Esophagus squamous epithelium (tissue), 5 donors: Measurements from ENCODE around the gene RPGR. TPM values are rescaled to one million over a fixed set of nuclear protein-coding genes. Genes with fewer than 3 reads are reported as not detected.

Source experiments
- DNase-seq: peaks from one replicate; lab custom pipeline; 2025; lab: John Stamatoyannopoulos, UW
- H3K27ac ChIP-seq, 4 donors: fragments of 200-600 bp; sonication (generic); one replicate each; pipeline ENCODE4 v1.5.1; 2016 to 2019; ENCODE audit warnings: mild to moderate bottlenecking in 1 of 4
- H3K27me3 ChIP-seq, 4 donors: fragments of 200-600 bp; sonication (generic); 1 replicate in 3 of 4; 2 replicates in 1 of 4; pipeline versions ENCODE4 v1.5.1 to v1.6.0; 2017 to 2021; ENCODE audit warnings: antibody characterized with exemption in 1 of 4
- H3K36me3 ChIP-seq, 3 donors: fragments of 200-600 bp; sonication (generic); one replicate each; pipeline ENCODE4 v1.5.1; 2016 to 2019
- H3K4me1 ChIP-seq, 3 donors: fragments of 200-600 bp; sonication (generic); one replicate each; pipeline ENCODE4 v1.5.1; 2017 to 2019
- H3K4me3 ChIP-seq, 4 donors: fragments of 200-600 bp; sonication (generic); 1 replicate in 3 of 4; 2 replicates in 1 of 4; pipeline ENCODE4 v1.5.1; 2016 to 2019; ENCODE audit warnings: mild to moderate bottlenecking in 2 of 4, moderate library complexity in 1 of 4
- H3K9me3 ChIP-seq, 3 donors: fragments of 200-600 bp; sonication (generic); one replicate each; pipeline ENCODE4 v1.5.1; 2016 to 2019
- POLR2A ChIP-seq, 4 donors: fragments of 450-650 bp; IDR thresholded peaks; one replicate each; pipeline ENCODE4 v1.6.1; 2017; ENCODE audit warnings: antibody characterized with exemption in 4 of 4, mild to moderate bottlenecking in 4 of 4, moderate library complexity in 3 of 4
- WGBS, 2 donors: methylation state at CpG; one replicate each; pipeline ENCODE4 v1.1.5; 2018; 5-methylcytosine and 5-hydroxymethylcytosine counted together
- intact Hi-C: fragments of 100-400 bp; cut with DNase I; formaldehyde crosslinking; loops from one replicate; pipeline ENCODE4 v1.15.0; 2022
- total RNA-seq, 4 donors: library from RNA; depleted of rRNA; stranded (reverse); fragments of >200 nt; gene quantifications; one replicate each; pipeline ENCODE4 v1.1.0, GENCODE V29; 2016
- TF ChIP-seq, protein P1 (sequence below), 6 experiments: fragments of 450-650 bp in 4 of 6; fragments of 200-600 bp in 2 of 6; sonication (generic) in 2 of 6; IDR thresholded peaks; one replicate each; pipeline ENCODE4 v1.5.1; 2016 to 2019; ENCODE audit warnings: antibody characterized with exemption in 6 of 6, mild to moderate bottlenecking in 4 of 6, moderate library complexity in 4 of 6
- donor health status: DM: yes; HTN: yes; CAD: no.

Gene RPGR
- total RNA-seq, 4 donors from 2014 or later: 5.5 to 23.7 (median 7.4) TPM

DNA sequence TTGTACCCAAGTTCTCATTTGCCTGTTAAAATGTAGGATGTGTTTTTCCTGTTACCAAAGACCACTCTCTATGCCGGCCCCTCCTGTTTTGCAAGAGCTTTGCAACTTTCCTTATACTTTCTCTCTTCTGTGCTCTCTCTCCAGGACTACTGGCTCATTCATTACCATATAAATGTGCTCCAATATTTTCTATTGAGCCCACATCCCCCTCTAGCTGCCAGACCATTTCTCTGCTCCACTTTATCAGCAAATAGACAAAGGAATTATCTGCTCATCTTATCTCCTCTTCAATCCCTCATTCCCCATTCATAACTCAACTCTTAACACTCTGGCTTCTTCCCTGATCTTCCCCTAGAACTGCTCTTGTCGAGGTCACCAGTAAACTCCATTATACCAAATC lies 33.6 kb downstream of the RPGR start:
- Histone ChIP-seq H3K27me3 (no peaks in the 10 kb centered on the region), H3K4me3 (no peak overlapping the region), H3K36me3 (peaks cover 0 to 8% (median 0%) of the 10 kb centered on the region in 3 donors), H3K4me1 (no peaks in the 10 kb centered on the region), H3K9me3 (no peaks in the 10 kb centered on the region), H3K27ac (no peak overlapping the region)
- 47 to 69% methylated on average over 2 of the region's 2 CpGs for WGBS, 2 donors
- TF ChIP-seq POLR2A (IDR thresholded peaks at IDR 0.05): no peak
- TF ChIP-seq, protein P1, sequence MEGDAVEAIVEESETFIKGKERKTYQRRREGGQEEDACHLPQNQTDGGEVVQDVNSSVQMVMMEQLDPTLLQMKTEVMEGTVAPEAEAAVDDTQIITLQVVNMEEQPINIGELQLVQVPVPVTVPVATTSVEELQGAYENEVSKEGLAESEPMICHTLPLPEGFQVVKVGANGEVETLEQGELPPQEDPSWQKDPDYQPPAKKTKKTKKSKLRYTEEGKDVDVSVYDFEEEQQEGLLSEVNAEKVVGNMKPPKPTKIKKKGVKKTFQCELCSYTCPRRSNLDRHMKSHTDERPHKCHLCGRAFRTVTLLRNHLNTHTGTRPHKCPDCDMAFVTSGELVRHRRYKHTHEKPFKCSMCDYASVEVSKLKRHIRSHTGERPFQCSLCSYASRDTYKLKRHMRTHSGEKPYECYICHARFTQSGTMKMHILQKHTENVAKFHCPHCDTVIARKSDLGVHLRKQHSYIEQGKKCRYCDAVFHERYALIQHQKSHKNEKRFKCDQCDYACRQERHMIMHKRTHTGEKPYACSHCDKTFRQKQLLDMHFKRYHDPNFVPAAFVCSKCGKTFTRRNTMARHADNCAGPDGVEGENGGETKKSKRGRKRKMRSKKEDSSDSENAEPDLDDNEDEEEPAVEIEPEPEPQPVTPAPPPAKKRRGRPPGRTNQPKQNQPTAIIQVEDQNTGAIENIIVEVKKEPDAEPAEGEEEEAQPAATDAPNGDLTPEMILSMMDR (IDR thresholded peaks at IDR 0.05): no peak
- intact Hi-C loops: no loop called here
- DNase-seq: no peak

DNA sequence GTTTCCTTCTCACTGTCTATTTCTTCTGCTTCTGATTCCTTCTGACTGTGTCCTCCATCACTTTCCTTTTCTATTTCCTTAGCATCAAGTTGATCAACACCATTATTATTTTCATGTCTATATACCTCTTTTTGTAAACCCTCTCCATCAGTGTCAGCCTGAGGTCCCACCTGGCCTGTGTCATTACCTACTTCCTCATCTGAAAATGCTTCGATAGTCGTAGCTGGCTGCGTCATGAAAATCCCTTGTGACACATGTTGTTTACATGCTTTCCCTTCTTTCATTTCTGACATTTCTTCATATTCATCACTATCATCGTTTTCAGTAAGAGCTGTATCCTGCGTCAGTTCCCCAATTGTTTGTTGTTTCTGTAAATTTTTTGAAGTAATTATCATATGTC lies 39.6 kb downstream of the RPGR start:
- H3K27ac ChIP-seq: no peak overlapping the region
- TF ChIP-seq, protein P1 (IDR thresholded peaks at IDR 0.05): no peak
- H3K4me1 ChIP-seq: no peaks in the 10 kb centered on the region
- no peak for DNase-seq
- intact Hi-C loops: no loop called here
- 93 to 94% methylated on average over 5 of the region's 5 CpGs for WGBS, 2 donors
- H3K9me3 ChIP-seq: no peaks in the 10 kb centered on the region
- no peaks in the 10 kb centered on the region for H3K36me3 ChIP-seq
- H3K27me3 ChIP-seq: no peaks in the 10 kb centered on the region
- no peak overlapping the region for H3K4me3 ChIP-seq

DNA sequence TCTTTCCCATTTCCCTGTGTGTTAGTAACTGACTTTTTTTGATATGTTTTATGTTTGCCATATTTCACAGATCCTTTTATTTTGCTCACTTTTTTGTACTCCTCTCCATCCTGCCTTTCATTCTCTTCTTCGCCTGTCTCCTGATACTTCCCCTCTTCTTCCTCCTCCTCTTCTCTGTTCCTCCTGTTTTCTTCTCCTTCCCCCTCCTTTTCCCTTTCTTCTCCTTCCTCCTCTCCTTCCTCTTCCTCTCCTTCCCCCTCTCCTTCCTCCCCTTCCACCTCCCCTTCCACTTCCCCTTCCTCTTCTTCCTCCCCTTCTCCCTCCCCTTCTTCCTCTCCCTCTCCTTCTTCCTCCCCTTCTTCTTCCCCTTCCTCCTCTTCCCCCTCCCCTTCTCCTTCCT lies 41.7 kb downstream of the RPGR start:
- WGBS, 2 donors: 94 to 100% methylated on average over 1 of the region's 1 CpG
- TF ChIP-seq POLR2A (IDR thresholded peaks at IDR 0.05): no peak
- TF ChIP-seq, protein P1 (IDR thresholded peaks at IDR 0.05): no peak
- intact Hi-C loops: no loop called here

DNA sequence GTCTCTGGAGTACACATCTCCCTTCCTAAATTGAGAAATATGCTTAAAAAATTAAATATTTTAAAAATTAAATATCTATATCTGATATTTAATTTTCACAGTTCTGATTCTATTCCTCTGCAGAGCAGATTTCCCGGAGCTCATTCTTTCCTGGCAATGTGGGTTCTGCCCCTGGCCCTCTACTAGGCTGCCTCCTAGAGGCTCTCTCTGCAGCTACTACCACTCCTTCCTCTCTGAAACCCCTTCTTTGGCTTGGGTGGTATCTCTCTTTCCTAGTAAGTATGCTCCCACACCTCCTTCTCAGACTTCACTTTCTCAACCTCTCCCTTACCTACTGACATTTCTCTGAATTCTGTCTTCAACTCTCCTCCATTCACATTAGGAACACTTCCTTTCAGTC lies 45.3 kb downstream of the RPGR start:
- Histone ChIP-seq H3K36me3 (no peaks in the 10 kb centered on the region), H3K27ac (no peak overlapping the region), H3K27me3 (no peaks in the 10 kb centered on the region), H3K9me3 (no peaks in the 10 kb centered on the region), H3K4me1 (no peaks in the 10 kb centered on the region), H3K4me3 (no peak overlapping the region)
- TF ChIP-seq, protein P1 (IDR thresholded peaks at IDR 0.05): no peak
- no peak for TF ChIP-seq POLR2A (IDR thresholded peaks at IDR 0.05)
- intact Hi-C loops: no loop called here
- WGBS, 2 donors: 50 to 62% methylated on average over 1 of the region's 1 CpG
- no peak for DNase-seq

More for the DNA sequence above, 41.7 kb downstream of the RPGR start:
- Histone ChIP-seq H3K4me1 (no peaks in the 10 kb centered on the region), H3K9me3 (no peaks in the 10 kb centered on the region), H3K4me3 (no peak overlapping the region), H3K36me3 (no peaks in the 10 kb centered on the region), H3K27me3 (no peaks in the 10 kb centered on the region), H3K27ac (no peak overlapping the region)
- DNase-seq: no peak

DNA sequence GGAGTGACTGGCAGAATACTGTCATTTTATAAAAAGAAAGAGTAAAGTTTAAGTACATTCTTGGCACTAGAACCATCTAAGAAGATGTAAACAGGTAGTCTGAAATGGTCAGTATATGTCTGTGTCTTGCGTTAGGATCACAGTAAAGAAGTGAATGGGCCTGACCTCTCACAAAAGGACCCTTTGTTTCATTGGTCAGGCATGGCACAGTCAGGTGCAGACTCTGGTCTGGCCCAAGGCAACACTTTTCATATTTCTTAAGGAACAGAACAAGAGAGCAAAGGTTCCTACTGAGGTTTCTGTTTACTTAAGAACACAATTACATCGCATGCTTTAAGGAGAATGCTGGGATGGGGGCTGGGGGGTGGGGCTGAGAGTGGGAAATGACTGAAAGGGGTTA lies 48.1 kb downstream of the RPGR start:
- Histone ChIP-seq H3K9me3 (no peaks in the 10 kb centered on the region), H3K4me1 (no peaks in the 10 kb centered on the region), H3K27me3 (no peaks in the 10 kb centered on the region), H3K36me3 (no peaks in the 10 kb centered on the region), H3K4me3 (no peak overlapping the region), H3K27ac (no peak overlapping the region)
- intact Hi-C loops: no loop called here
- TF ChIP-seq POLR2A (IDR thresholded peaks at IDR 0.05): no peak
- TF ChIP-seq, protein P1 (IDR thresholded peaks at IDR 0.05): no peak
- WGBS, 2 donors: 51 to 69% methylated on average over 2 of the region's 2 CpGs
- no peak for DNase-seq
